GM06990 (cell line): Measurements from ENCODE around the gene ADAM12.

Source experiments
- DNase-seq: peaks from one replicate; pipeline ENCODE4 v3.0.0-alpha.2; 2011; ENCODE audit not compliant: insufficient read length; ENCODE audit errors: extremely low read depth
- H3K27me3 ChIP-seq: replicated peaks from 2 replicates; pipeline ENCODE4 v1.6.0; 2011; ENCODE audit warnings: low read length; ENCODE audit not compliant: control insufficient read depth, insufficient read depth
- H3K36me3 ChIP-seq: 2 replicates; pipeline ENCODE4 v1.5.1; 2011; ENCODE audit warnings: low read length; ENCODE audit not compliant: control insufficient read depth, insufficient read depth
- H3K4me3 ChIP-seq: replicated peaks from 2 replicates; pipeline ENCODE4 v1.5.1; 2011; ENCODE audit warnings: low read depth, mild to moderate bottlenecking, control low read depth, low read length
- CTCF ChIP-seq: IDR thresholded peaks from 2 replicates; pipeline ENCODE4 v1.5.1; 2011; ENCODE audit warnings: low read length, control low read depth, mild to moderate bottlenecking, inconsistent platforms; ENCODE audit not compliant: insufficient read depth, poor library complexity, severe bottlenecking

Gene ADAM12

GRCh38 chr10:126109893-126110292, 278.4 kb downstream of the ADAM12 start:
- Histone ChIP-seq H3K36me3 (no peaks in the 10 kb centered on the region), H3K27me3 (no peaks in the 10 kb centered on the region), H3K4me3 (no peak overlapping the region)
- DNase-seq, result no peak
- no peak for TF ChIP-seq CTCF

GRCh38 chr10:126108693-126109092, 279.6 kb downstream of the ADAM12 start:
- H3K36me3 ChIP-seq, result no peaks in the 10 kb centered on the region
- no peak for DNase-seq
- no peak overlapping the region for H3K4me3 ChIP-seq
- H3K27me3 ChIP-seq, result no peaks in the 10 kb centered on the region
- TF ChIP-seq CTCF, result no peak

GRCh38 chr10:126104767-126105166, 283.5 kb downstream of the ADAM12 start:
- no peak for TF ChIP-seq CTCF
- Histone ChIP-seq H3K36me3 (no peaks in the 10 kb centered on the region), H3K27me3 (no peaks in the 10 kb centered on the region; the same call in 1 of the 2 replicates), H3K4me3 (no peak overlapping the region)
- no peak for DNase-seq

DNA sequence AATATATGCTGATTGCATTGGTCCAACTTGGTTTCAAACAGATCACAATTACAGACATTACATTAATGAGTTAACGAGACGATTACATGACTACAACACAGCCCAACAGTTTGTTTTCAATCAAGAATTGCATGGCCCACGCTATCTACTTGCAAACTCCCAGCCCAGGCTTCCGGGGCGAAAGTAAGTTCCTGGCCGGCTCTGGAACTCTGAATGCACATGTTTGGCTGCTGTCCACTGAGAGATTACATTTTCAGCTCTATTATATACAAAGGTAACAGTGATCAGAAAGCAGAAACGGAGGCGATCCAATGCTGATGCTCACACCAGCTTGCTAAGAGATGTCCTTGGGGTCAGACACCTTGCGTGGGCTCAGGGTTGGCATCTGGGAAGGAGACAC, 285.6 kb downstream of the ADAM12 start:
- H3K36me3 ChIP-seq, result no peaks in the 10 kb centered on the region
- no peak for TF ChIP-seq CTCF
- DNase-seq, result no peak
- no peaks in the 10 kb centered on the region; the same call in 1 of the 2 replicates for H3K27me3 ChIP-seq
- H3K4me3 ChIP-seq, result no peak overlapping the region

- Histone ChIP-seq H3K27me3 (no peaks in the 10 kb centered on the region; the same call in 1 of the 2 replicates), H3K4me3 (no peak overlapping the region), H3K36me3 (no peaks in the 10 kb centered on the region)
- no peak for TF ChIP-seq CTCF
- no peak for DNase-seq
These were observed 286.5 kb downstream of the ADAM12 start for GRCh38 chr10:126101736-126102135.

DNA sequence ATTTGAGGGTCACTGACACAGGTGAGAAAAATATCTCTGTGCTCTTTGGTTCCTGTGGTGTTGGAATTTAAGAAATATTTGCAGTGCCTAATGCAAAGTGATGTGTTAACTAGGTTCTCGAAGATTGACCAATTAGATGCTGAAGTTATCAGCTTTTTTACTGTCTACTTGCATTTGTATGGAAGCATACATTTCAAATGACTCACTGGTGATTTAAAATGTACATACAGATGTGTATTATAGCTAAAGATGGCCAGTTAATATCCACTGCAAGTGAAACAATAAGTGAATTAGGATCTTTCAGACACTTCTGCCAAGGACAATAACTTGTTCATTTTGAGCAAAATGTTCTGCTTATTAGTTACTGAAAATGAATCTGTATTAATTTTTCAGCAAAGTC, 287.0 kb downstream of the ADAM12 start:
- Histone ChIP-seq H3K36me3 (no peaks in the 10 kb centered on the region), H3K4me3 (no peak overlapping the region), H3K27me3 (no peaks in the 10 kb centered on the region; the same call in 1 of the 2 replicates)
- TF ChIP-seq CTCF, result no peak
- DNase-seq, result no peak
